ENCODE data around the gene NKD1.

NKD1 gene

GRCh38 chr16:50581845-50582244 is 33.6 kb downstream of the NKD1 start:
- Histone ChIP-seq H3K79me2 (ENCODE audit: insufficient read depth, low read length) (no peaks in the 10 kb centered on the region), H3K9ac (ENCODE audit: low read depth, low read length, poor library complexity, severe bottlenecking) (no peak overlapping the region), H3K9me2 (replicated peaks; ENCODE audit: low read depth, low read length) (no peaks in the 10 kb centered on the region), H3K4me1 (ENCODE audit: insufficient read depth, low read length, poor library complexity, severe bottlenecking) (no peaks in the 10 kb centered on the region), H3F3A (ENCODE audit: low read depth) (no peaks in the 10 kb centered on the region), H3K4me2 (ENCODE audit: low read depth, low read length, poor library complexity, severe bottlenecking) (no peak overlapping the region), H3K9me3 (ENCODE audit: insufficient read depth, low read depth, low read length) (no peaks in the 10 kb centered on the region), H3K36me3 (ENCODE audit: insufficient read depth, low read length) (no peaks in the 10 kb centered on the region), H3K4me3 (ENCODE audit: low read length, poor library complexity, severe bottlenecking) (no peak overlapping the region), H3K27me3 (ENCODE audit: insufficient read depth, low read length, poor library complexity, severe bottlenecking) (no peaks in the 10 kb centered on the region), H2AFZ (ENCODE audit: low read length) (no peak overlapping the region), H4K20me1 (ENCODE audit: insufficient read depth, low read length, poor library complexity, severe bottlenecking) (no peaks in the 10 kb centered on the region)
- TF ChIP-seq EZH2phosphoT487 (IDR thresholded peaks at IDR 0.05; ENCODE audit: borderline replicate concordance) = no peak
- TF ChIP-seq, protein P1, sequence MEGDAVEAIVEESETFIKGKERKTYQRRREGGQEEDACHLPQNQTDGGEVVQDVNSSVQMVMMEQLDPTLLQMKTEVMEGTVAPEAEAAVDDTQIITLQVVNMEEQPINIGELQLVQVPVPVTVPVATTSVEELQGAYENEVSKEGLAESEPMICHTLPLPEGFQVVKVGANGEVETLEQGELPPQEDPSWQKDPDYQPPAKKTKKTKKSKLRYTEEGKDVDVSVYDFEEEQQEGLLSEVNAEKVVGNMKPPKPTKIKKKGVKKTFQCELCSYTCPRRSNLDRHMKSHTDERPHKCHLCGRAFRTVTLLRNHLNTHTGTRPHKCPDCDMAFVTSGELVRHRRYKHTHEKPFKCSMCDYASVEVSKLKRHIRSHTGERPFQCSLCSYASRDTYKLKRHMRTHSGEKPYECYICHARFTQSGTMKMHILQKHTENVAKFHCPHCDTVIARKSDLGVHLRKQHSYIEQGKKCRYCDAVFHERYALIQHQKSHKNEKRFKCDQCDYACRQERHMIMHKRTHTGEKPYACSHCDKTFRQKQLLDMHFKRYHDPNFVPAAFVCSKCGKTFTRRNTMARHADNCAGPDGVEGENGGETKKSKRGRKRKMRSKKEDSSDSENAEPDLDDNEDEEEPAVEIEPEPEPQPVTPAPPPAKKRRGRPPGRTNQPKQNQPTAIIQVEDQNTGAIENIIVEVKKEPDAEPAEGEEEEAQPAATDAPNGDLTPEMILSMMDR (conservative IDR thresholded peaks at IDR 0.05; ENCODE audit: low read length) = no peak

- Histone ChIP-seq H4K20me1 (ENCODE audit: insufficient read depth, low read length, poor library complexity, severe bottlenecking) (no peaks in the 10 kb centered on the region), H3K9me2 (replicated peaks; ENCODE audit: low read depth, low read length) (no peaks in the 10 kb centered on the region)
These were observed 35.0 kb downstream of the NKD1 start for GRCh38 chr16:50583211-50583610.

DNA sequence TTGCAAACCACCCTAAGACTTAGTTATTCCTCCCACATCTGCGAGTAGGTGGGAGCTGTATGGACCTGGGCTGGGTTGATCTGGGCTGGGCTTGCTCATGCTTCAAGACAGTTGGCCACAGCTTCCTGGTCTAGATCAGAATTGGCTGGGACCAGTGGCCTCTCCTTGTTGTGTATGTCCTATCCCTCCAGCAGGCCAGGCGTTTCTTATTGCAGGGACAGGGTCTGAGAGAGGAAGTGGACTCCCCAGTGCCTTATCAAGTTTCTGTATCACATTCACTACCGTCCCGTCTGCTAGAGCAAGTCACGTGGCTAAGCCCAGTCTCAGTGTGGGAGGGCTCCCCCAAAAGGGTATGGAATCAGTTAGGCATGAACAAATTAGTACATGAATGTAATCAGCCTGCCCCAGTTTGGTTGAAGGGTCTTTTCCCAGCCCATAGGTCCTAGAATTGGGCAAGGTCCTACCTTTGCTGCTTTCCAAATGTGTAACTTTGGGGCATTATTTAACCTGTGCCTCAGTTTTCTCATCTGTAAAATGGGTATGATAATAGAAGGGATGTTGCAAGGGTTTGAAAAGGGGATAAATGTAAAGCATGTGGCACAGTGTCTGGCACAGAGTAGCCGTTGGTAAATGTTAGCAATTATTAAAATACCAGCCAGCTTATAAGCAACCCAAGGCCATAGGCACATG is 36.0 kb downstream of the NKD1 start:
- Histone ChIP-seq H4K20me1 (ENCODE audit: insufficient read depth, low read length, poor library complexity, severe bottlenecking) (no peaks in the 10 kb centered on the region), H3K4me2 (ENCODE audit: low read depth, low read length, poor library complexity, severe bottlenecking) (no peak overlapping the region), H3K9me2 (replicated peaks; ENCODE audit: low read depth, low read length) (no peaks in the 10 kb centered on the region), H3K36me3 (ENCODE audit: insufficient read depth, low read length) (no peaks in the 10 kb centered on the region), H3F3A (ENCODE audit: low read depth) (no peaks in the 10 kb centered on the region), H2AFZ (ENCODE audit: low read length) (no peak overlapping the region), H3K79me2 (ENCODE audit: insufficient read depth, low read length) (no peaks in the 10 kb centered on the region), H3K4me3 (ENCODE audit: low read length, poor library complexity, severe bottlenecking) (no peak overlapping the region), H3K27me3 (ENCODE audit: insufficient read depth, low read length, poor library complexity, severe bottlenecking) (no peaks in the 10 kb centered on the region), H3K9ac (ENCODE audit: low read depth, low read length, poor library complexity, severe bottlenecking) (no peak overlapping the region), H3K9me3 (ENCODE audit: insufficient read depth, low read depth, low read length) (no peaks in the 10 kb centered on the region), H3K4me1 (ENCODE audit: insufficient read depth, low read length, poor library complexity, severe bottlenecking) (no peaks in the 10 kb centered on the region)
- TF ChIP-seq, protein P1 (conservative IDR thresholded peaks at IDR 0.05; ENCODE audit: low read length) = no peak
- no peak for TF ChIP-seq EZH2phosphoT487 (IDR thresholded peaks at IDR 0.05; ENCODE audit: borderline replicate concordance)

More at GRCh38 chr16:50583211-50583610, 35.0 kb downstream of the NKD1 start:
- H3K4me3 ChIP-seq (ENCODE audit: low read length, poor library complexity, severe bottlenecking) = no peak overlapping the region
- H3K9ac ChIP-seq (ENCODE audit: low read depth, low read length, poor library complexity, severe bottlenecking) = no peak overlapping the region
- H3K79me2 ChIP-seq (ENCODE audit: insufficient read depth, low read length) = no peaks in the 10 kb centered on the region
- no peaks in the 10 kb centered on the region for H3K9me3 ChIP-seq (ENCODE audit: insufficient read depth, low read depth, low read length)
- no peaks in the 10 kb centered on the region for H3K4me1 ChIP-seq (ENCODE audit: insufficient read depth, low read length, poor library complexity, severe bottlenecking)
- H3K36me3 ChIP-seq (ENCODE audit: insufficient read depth, low read length) = no peaks in the 10 kb centered on the region
- H3K4me2 ChIP-seq (ENCODE audit: low read depth, low read length, poor library complexity, severe bottlenecking) = no peak overlapping the region
- H2AFZ ChIP-seq (ENCODE audit: low read length) = no peak overlapping the region
- H3K27me3 ChIP-seq (ENCODE audit: insufficient read depth, low read length, poor library complexity, severe bottlenecking) = no peaks in the 10 kb centered on the region
- TF ChIP-seq, protein P1 (conservative IDR thresholded peaks at IDR 0.05; ENCODE audit: low read length) = no peak
- no peak for TF ChIP-seq EZH2phosphoT487 (IDR thresholded peaks at IDR 0.05; ENCODE audit: borderline replicate concordance)
- no peaks in the 10 kb centered on the region for H3F3A ChIP-seq (ENCODE audit: low read depth)

Measured in Loucy (cell line).